ENCODE data around the gene SAMHD1.

The SAMHD1 gene

DNA sequence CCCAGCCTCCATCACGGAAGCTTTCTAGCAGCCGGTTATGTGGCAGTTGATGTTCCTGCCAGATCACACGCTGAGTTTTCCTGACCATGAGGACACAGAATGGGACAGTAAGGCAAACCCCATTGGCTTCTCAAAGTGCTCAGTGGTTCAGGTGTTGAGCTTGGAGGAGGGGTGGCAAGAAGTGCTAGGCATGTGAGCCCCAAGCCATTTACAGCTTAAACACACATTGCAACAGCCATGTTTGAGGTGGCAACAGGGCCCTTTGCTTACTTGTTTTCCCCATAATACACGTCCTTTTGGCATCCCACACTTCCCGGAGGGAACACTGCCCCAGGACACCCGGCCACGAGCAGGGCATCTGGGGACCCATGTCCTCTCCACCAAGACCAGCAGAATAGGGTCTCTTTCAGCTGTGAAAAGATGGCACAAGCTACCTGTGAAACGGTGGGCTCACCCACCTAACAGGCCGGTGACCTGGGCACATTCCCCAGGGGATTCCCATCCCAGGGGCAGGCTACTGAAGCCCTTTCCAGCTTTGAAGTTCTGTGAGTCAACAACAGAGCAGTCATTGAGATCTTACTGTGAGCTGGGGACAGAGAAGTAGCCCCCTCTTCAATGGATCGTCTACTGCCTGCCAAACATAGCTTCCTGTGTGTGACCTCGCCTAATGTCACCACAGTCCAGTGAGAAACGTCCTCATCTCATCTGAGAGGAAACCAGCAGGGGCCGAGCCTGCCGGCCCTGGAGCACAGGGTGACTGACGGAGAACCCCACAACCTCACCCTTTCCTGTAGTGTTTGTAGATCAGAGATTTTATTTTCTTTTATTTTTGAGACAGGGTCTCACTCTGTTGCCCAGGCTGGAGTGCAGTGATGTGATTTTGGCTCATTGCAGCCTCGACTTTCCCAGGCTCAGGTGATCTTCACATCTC lies 79.6 kb downstream of the SAMHD1 start:
- no peak overlapping the region for H3K27ac ChIP-seq
- no peaks in the 10 kb centered on the region for H3K9me3 ChIP-seq (ENCODE audit: control insufficient read depth, low read length)
- no peak overlapping the region for H3K9ac ChIP-seq
- H3K4me3 ChIP-seq (ENCODE audit: low read depth, low read length), result no peak overlapping the region
- peaks cover 9% of the 10 kb centered on the region for H3K4me1 ChIP-seq
- H3K36me3 ChIP-seq (ENCODE audit: control insufficient read depth, insufficient read depth, low read length), result no peaks in the 10 kb centered on the region
- TF ChIP-seq, protein P1, sequence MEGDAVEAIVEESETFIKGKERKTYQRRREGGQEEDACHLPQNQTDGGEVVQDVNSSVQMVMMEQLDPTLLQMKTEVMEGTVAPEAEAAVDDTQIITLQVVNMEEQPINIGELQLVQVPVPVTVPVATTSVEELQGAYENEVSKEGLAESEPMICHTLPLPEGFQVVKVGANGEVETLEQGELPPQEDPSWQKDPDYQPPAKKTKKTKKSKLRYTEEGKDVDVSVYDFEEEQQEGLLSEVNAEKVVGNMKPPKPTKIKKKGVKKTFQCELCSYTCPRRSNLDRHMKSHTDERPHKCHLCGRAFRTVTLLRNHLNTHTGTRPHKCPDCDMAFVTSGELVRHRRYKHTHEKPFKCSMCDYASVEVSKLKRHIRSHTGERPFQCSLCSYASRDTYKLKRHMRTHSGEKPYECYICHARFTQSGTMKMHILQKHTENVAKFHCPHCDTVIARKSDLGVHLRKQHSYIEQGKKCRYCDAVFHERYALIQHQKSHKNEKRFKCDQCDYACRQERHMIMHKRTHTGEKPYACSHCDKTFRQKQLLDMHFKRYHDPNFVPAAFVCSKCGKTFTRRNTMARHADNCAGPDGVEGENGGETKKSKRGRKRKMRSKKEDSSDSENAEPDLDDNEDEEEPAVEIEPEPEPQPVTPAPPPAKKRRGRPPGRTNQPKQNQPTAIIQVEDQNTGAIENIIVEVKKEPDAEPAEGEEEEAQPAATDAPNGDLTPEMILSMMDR (IDR thresholded peaks at IDR 0.05), result no peak
- H3K4me2 ChIP-seq (ENCODE audit: low read length), result no peak overlapping the region
- no peak overlapping the region for H2AFZ ChIP-seq
- no peaks in the 10 kb centered on the region for H3K79me2 ChIP-seq
- no peaks in the 10 kb centered on the region for H3K27me3 ChIP-seq (ENCODE audit: control insufficient read depth, insufficient read depth, low read length)

DNA sequence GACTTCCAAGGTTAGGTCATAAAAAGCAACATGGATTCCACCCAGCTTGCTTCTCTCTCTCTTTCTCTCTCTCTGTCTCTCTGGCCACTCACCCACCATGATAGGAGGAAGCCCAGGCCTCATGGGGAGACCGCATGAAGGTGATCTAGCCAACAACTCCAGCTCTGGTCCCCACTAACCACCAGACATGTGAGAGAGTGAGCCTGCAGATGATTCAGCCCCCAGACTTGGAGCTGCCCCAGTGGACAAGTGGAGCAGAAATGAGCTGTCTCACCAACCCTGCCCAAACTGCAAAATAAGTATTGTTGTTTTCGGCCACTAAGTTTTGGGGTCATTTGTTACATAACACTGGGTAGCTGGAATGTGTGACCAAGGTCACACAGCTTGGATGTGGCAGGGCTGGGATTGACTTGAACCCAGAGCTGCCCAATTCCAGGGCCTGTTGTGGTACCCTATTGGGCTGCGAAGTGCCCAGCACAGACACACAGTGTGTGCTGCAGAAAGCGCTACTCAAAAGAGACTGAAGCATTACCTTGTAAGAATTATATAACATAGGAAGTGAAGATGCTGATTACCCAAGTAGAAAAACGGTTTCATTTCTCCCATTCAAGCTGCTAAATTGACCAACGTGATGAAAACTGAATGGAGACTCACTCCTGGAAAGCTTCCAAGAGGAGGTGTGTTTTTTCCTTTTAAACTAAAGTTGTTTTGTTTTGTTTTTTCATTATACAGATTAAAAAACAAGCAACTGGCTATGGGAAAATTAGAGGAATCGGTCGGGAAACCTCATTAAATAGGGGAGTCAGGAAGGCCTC lies 84.6 kb downstream of the SAMHD1 start:
- Histone ChIP-seq H3K36me3 (ENCODE audit: control insufficient read depth, insufficient read depth, low read length) (no peaks in the 10 kb centered on the region), H3K9ac (no peak overlapping the region), H3K4me3 (ENCODE audit: low read depth, low read length) (no peak overlapping the region), H2AFZ (no peak overlapping the region), H3K27me3 (ENCODE audit: control insufficient read depth, insufficient read depth, low read length) (no peaks in the 10 kb centered on the region), H3K4me1 (peaks cover 3% of the 10 kb centered on the region), H3K27ac (no peak overlapping the region), H3K9me3 (ENCODE audit: control insufficient read depth, low read length) (no peaks in the 10 kb centered on the region), H3K79me2 (no peaks in the 10 kb centered on the region), H3K4me2 (ENCODE audit: low read length) (no peak overlapping the region)
- TF ChIP-seq, protein P1 (IDR thresholded peaks at IDR 0.05), result no peak

DNA sequence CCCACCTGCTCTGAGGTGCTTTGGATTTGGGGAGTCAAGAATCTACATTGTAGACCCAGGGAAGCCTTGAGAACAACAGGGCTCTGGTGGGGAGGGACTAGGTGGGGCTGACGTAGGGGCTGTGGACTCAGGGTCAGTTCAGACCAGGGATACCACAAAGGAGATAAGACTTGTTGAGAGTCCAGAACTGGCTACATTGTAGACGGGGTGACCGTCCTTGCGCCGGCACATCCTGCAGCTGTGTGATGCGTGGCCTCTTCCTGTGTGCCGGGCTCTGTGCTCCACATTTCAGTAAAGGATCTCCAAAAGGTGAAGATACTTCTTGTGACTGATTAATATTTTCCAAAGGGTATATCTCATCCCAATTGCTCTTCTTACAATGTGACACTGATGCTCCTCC lies 85.3 kb downstream of the SAMHD1 start:
- Histone ChIP-seq H3K36me3 (ENCODE audit: control insufficient read depth, insufficient read depth, low read length) (no peaks in the 10 kb centered on the region), H3K4me1 (peaks cover 6% of the 10 kb centered on the region), H3K4me3 (ENCODE audit: low read depth, low read length) (no peak overlapping the region), H3K4me2 (ENCODE audit: low read length) (no peak overlapping the region), H2AFZ (no peak overlapping the region), H3K79me2 (peaks cover 5% of the 10 kb centered on the region), H3K27ac (no peak overlapping the region), H3K27me3 (ENCODE audit: control insufficient read depth, insufficient read depth, low read length) (no peaks in the 10 kb centered on the region), H3K9ac (no peak overlapping the region), H3K9me3 (ENCODE audit: control insufficient read depth, low read length) (no peaks in the 10 kb centered on the region)
- TF ChIP-seq, protein P1 (IDR thresholded peaks at IDR 0.05), result no peak

DNA sequence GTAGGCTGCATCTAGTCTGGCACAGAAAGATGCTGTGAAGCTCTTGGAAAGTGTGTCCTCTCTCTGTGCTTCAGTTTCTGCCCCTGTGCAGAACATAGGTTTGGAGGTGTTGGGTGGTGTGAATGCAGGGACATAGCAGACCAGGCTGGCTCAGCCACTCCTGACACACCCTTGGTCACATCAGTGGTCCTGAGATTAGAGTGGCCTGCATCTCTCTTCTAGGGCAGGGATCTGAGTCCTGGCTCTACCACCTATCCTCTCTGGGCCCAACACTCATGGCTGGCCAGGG lies 85.7 kb downstream of the SAMHD1 start:
- H3K9me3 ChIP-seq (ENCODE audit: control insufficient read depth, low read length), result no peaks in the 10 kb centered on the region
- H2AFZ ChIP-seq, result no peak overlapping the region
- H3K4me3 ChIP-seq (ENCODE audit: low read depth, low read length), result no peak overlapping the region
- H3K36me3 ChIP-seq (ENCODE audit: control insufficient read depth, insufficient read depth, low read length), result no peaks in the 10 kb centered on the region
- H3K4me1 ChIP-seq, result peaks cover 6% of the 10 kb centered on the region
- no peak overlapping the region for H3K9ac ChIP-seq
- no peak overlapping the region for H3K4me2 ChIP-seq (ENCODE audit: low read length)
- TF ChIP-seq, protein P1 (IDR thresholded peaks at IDR 0.05), result no peak
- H3K27ac ChIP-seq, result no peak overlapping the region
- H3K27me3 ChIP-seq (ENCODE audit: control insufficient read depth, insufficient read depth, low read length), result no peaks in the 10 kb centered on the region
- peaks cover 8% of the 10 kb centered on the region for H3K79me2 ChIP-seq
